NCI-H460 (cell line): Measurements from ENCODE around the gene SLC2A1. TPM values are rescaled to one million over a fixed set of nuclear protein-coding genes. Genes with fewer than 3 reads are reported as not detected.
"Not testable (repeated sequence)": the region's sequence is repeated elsewhere in the genome, so short reads cannot be mapped to it uniquely, and the experiment has no call there.

Experiments
- DNase-seq: peaks from one replicate; pipeline ENCODE4 v3.0.0-alpha.2; 2016; ENCODE audit warnings: low read depth; ENCODE audit errors: extremely low read depth
- small RNA-seq, 2 experiments: library from RNA; depleted of rRNA; stranded (forward); fragments of <200 nt; gene quantifications; one replicate each; pipeline ENCODE3, GENCODE V24; 2014
- total RNA-seq: library from RNA; depleted of rRNA; stranded (reverse); fragments of >200 nt; shearing (Covaris generic); gene quantifications from 2 replicates; pipeline ENCODE4 v1.2.3, GENCODE V29; 2014; rRNA removed

Gene SLC2A1
- total RNA-seq, 1 experiment from 2014 or later: 170 TPM

DNA sequence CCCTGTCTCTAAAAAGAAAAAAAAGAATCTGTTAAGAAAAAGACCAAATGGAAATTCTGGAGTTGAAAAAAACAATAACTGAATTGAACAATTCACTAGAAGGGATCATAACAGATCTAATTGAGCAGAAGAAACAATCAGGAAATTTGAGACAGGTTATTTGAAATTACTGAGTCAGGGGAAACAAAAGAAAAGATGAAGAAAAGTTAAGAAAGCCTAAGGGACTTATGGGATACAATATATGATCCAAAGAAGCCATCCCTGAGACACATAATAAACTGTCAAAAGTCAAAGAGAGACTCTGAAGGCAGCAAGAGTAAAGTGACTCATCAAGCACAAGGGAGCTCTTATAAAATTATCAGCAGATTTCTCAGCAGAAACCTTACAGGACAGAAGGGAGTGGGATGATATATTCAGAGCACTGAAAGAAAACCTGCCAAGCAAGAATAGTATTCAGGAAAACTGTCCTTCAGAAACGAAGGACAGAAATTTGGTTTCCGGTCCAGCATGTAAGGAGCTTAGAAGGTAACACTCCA lies 44.5 kb downstream of the SLC2A1 start:
- no peak for DNase-seq

DNA sequence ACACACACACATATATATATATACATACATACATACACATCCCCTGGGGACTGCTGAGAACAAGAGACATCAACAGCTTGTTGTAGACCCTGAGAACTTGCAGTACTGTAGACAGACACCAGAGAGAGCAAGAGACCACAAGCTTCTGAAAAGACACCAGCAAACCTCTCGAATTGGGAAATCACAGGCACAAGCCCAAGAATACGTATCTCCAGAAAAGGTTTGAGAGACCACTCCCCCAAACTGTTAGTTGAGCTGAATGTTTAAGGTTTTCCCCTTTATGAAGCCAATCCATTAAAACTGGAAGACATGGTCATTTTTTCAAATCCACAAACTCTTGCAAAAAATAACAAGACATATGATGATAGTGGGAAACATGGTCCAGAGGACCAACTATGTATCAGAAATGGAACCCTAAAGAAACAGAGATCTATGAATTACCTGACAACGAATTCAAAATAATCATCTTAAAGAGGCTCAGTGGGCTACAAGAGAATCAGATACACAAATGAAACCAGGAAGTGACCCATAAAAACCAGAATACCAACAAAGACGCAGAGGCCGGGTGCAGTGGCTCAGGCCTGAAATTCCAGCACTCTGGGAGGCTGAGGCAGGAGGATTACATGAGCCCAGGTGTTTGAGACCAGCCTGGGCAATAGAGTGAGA lies 45.1 kb downstream of the SLC2A1 start:
- DNase-seq: peak; percentile 76

DNA sequence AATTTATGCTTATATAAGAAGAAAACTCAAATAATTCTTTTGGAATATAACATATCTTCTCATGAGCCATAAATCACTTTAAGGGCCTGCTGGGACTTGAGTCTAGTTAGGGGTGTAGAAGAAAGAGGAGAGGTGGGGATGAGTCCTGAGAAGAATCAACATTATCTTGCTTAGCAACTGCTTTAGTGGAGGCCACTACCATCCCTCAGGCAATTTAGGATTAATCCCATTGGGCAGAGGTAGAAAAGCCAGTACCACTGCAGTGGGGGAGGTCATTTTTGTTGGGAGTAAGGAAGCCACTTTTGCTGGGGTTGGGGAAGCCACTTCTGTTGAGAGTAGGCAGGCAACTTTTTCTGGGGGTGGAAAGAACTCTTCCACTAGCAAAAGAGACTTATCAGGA lies 47.7 kb downstream of the SLC2A1 start:
- no peak for DNase-seq

DNA sequence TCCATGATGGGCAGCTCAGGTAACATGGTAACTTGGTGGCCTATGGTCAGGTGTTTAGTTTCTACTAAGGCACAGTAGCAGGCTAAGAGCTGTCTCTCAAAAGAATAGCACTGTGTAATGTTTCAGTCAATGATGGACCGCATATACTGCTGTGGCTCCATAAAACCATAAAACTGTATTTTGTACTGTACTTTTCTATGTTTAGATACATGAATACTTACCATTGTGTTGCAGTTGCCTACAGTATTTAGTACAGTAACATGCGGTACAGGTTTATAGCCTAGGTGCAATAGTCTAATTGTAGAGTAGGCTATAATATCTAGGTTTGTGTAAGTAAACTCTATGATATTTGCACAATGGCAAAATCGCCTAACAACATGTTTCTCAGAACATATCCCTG lies 50.6 kb downstream of the SLC2A1 start:
- no peak for DNase-seq

DNA sequence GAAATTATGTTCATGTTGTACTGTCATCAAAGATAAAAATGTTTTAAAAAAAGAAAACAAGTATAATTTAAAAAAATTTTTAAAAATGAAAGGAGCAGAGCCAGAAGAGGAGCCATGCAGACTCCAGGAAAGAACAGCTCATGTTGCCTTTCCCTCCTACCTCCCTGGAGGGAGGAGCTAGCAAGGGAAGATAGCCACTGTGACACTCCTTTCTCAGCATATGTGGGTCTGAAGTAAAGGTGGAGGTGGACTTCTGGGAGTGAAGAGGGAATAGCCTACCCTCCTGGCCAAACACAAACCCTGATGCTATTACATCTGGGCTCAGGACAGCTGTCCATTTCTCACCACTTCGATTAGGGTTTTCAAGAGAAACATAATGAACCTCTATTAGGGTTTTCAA lies 54.2 kb downstream of the SLC2A1 start:
- no peak for DNase-seq

DNA sequence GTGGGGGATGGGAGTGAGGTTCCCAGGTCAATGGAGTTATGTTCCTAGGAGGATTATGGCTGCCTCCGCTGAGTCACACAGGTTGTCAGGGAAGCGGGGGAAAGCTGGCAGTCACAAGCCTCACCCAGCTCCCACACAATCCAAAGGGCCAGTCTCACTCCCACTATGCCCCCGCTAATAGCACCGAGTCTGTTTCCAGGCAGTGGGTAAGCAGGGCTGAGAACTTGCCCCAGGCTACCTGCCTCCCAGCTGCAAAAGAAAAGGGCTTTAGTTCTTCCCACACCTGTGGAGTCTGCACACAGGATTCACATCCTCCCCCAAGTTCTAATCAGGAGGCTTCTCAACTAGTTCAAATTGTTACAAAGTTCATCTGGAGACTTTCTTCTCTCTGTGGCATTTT lies 58.7 kb downstream of the SLC2A1 start:
- not testable (repeated sequence) for DNase-seq

DNA sequence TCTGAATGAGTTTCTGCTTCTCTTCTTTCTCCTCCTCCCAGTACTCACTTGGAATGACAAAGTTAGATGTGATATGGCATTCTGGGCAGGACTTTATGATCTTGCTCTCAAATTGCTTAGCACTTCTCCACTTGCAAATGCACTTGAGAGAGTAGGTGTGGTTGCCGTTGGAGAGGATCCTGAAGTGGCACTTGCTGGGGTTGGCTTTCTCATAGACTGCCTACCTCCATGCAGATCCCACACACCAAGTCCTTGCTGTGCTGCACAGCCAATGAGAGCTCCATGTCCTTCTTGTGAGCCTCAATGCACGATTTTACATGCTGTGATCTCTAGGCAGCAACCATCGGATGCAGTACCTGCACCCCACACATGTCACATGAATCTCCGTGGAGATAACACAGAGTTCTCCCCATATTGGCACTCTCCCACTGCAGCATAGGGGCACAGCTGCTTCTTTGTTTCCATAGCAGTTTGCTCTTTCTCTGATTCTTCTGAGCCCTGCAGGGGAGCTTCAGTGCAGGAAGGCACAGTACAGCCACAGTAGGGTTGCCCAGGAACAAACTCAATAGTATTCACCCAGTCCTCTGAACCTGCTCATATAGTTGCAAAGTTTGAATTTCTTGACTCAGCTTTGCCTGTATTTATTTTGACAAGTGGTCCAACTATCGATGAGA lies 67.1 kb downstream of the SLC2A1 start:
- DNase-seq: no peak

DNA sequence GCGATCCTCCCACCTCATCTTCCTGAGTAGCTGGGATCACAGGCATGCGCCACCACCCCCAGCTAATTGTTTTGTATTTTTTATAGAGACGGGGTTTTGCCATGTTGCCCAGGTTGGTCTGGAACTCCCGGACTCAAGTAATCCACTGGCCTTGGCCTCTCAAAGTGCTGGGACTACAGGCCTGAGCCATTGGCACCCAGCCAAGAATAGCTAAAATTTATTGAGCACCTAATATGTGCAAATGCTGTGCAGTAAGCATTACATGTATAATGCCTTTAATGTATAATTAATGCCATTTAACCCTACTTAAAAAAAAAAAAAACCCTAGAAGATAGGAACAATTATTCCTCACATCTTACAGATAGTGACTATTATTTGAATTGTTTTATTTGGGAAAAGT lies 69.4 kb downstream of the SLC2A1 start:
- DNase-seq: no peak

DNA sequence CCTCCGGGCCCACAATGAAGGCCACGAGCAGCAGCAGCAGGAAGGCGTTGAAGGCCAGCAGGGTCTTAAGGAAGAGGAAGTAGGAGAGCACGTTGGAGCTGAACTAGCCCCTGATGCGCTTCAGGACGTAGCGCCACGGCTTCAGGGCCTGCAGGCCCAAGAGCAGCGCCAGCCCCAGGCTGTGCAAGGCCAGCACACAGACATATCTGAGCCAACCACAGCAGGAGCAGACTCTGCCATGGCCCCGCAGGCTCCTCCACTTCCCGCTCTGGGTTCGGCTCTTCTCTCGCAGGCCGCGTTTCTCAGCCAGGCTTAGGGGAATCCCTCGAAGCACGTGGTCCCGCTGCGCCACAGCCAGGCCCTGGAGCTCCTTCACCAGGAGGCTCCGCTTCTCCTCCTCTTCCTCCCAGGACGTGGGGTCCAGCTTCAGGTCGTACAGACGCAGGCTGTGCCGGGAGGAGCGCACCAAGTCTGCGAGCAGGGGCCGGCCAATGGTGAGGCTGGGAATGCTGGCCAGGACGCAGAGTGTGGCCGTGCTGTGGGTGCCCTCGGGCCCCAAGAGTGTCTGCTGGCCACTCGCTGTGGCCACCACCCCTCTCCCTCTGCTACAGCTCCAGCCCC lies 70.5 kb downstream of the SLC2A1 start:
- no peak for DNase-seq

DNA sequence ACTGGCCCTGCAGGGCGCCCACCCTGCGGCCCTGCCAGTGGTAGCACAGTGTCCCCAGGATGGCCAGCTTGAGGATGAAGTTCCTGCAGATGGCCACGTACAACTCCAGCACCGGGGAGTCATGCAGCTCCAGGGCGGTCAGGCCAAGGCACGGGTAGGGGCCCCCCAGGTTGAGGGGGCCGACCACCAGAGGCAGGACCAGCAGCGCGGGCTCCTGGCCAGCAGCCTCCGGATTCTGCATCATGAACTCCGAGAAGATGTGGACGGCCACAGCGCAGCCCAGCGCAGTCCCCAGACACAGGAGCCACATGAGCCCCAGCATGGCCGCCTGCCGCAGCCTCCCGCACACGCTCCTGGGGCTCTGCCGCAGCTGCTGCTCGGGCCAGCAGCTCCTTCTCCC lies 71.3 kb downstream of the SLC2A1 start:
- DNase-seq: no peak

DNA sequence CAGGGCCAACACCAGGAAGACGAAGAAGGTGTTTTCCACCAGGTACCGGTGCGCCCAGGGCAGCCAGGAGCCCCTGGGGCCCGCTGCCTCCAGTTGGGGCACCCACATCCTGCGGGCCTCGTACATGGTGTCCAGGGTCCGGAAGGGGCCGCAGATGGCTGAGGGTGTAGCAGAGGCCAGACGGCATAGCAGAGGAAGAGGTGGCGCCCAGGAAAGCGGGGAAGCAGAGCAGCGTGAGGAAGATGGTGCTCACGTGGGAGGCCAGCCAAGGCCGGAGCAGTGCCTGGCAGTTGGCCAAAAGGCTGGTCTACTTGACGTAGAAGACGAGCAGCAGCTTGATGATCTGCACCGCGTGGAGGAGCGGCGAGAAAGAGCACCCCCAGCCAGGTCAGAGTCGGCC lies 71.9 kb downstream of the SLC2A1 start:
- DNase-seq: no peak

DNA sequence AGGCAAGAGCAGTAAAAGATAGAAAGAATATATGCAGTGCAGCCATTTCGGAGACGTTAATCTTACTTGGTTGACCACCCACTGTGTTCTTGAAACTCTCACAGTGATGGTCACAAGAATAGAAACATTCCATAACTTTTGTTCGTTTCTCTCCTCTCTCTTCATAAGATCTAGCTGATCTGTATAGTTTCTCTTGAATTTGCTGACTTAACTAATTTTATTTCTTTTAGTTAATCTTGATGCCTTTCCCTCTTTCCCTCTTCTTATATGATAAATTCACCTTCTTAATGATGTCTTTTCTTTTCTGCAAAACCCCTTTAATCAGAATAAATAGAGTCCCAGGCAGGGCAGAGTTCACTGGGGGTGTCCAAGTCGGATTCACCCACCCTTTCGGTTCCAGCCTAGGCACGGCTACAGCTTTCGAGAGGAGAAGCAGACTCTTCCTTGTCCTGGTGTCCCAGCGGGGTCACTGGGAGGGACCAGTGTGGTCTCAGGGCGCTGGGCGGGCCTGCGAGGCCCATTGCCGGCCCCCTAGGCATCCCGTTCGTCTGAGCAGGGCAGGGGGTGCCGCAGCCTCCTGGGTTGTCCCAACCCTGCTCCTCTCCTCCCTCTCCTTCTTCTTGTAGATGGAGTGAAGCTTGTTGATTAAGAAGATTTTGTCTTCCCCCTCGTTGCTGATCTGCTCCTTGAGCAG lies 72.5 kb downstream of the SLC2A1 start:
- DNase-seq: no peak

DNA sequence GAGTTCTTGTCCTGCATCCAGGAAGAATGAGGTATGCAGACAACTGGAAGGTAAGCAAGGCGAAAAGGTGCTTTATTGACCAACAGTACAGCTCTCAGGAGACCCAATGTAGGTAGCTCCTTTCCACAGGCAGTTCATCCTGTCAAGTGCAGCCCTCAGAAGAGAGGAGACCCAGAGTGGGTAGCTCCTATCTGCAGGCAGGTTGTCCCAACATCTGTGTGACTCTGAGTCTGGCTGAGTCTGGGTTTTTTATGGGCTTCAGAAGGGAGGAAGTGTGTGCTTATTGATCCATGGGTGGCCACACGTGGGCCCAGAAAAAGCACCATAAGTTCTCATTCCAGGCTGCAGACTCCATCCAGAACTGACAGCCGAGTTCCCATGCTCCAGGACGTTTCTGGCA lies 78.3 kb downstream of the SLC2A1 start:
- DNase-seq: no peak

DNA sequence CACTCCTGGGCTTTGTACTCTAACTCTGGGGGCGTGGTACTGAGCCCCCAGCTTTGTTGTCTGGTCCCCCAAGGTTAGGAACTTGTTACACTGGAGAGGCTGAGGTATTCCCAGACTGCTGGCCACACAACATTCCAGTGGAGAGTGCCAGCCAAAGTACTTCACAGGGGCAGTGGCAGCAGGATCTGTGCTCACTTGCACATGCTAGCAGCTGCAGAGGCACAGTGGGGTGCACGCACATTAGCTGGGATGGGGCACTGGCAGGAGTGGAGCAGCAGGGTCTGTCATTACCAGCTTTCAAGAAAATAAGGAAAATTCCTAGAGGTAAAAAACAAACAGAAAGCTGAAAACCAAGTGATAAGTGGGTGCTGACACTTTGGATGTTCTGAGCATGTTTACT lies 81.3 kb downstream of the SLC2A1 start:
- DNase-seq: no peak

DNA sequence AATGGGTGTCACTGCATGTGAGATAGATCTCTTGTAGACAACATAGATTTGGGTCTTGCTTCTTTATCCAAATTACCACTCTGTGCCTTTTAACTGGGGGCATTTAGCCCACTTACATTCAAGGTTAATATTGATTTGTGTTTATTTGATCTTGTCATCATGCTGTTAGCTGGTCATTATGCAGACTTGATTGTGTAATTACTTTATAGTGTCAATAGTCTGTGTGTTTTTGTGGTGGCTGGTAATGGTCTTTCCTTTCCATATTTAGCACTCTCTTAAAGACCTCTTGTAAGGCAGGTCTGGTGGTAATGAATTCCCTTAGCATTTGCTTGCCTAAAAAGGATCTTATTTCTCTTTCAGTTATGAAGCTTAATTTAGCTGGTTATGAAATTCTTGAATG lies 82.7 kb downstream of the SLC2A1 start:
- no peak for DNase-seq

Small RNA genes lying within 50 kb of the gene (small RNA-seq; reads per million reads assigned to genes)
- 0 reads per million in 2 experiments for gene RNU6-880P

Other genes starting within 250 kb of the SLC2A1 start
- gene CLDN19, start 218.6 kb downstream of the SLC2A1 start, total RNA-seq: not detected in 2 replicates
- gene P3H1, start 191.8 kb downstream of the SLC2A1 start, total RNA-seq: 44.9 and 51.0 TPM in 2 replicates
- gene C1orf50, start 191.6 kb downstream of the SLC2A1 start, total RNA-seq: 1.2 and 4.1 TPM in 2 replicates
- gene TMEM269, start 173.9 kb downstream of the SLC2A1 start, total RNA-seq: 0.12 and 0.20 TPM in 2 replicates
- gene ERMAP, start 141.7 kb downstream of the SLC2A1 start, total RNA-seq: 6.4 and 7.7 TPM in 2 replicates
- 19.5 and 23.3 TPM in 2 replicates for gene SVBP, start 141.5 kb downstream of the SLC2A1 start, total RNA-seq
- 6.3 and 9.3 TPM in 2 replicates for gene ZNF691, start 112.3 kb downstream of the SLC2A1 start, total RNA-seq
- gene EBNA1BP2, start 213.4 kb upstream of the SLC2A1 start, total RNA-seq: 152 and 154 TPM in 2 replicates
- gene CFAP57, start 213.5 kb upstream of the SLC2A1 start, total RNA-seq: 0.46 and 0.69 TPM in 2 replicates